Nephron progenitor cell (in vitro differentiated cells): Measurements from ENCODE around the gene ZNF438.

Experiments
- DNase-seq: peaks from one replicate; pipeline ENCODE4 v3.0.0; 2021
- H3K27ac Mint-ChIP-seq: 2 replicates; pipeline ENCODE4 v1.8.0; 2021; ENCODE audit warnings: mild to moderate bottlenecking, moderate library complexity, mixed read lengths
- H3K27me3 Mint-ChIP-seq: 2 replicates; pipeline ENCODE4 v1.8.0; 2021; ENCODE audit warnings: mild to moderate bottlenecking, low read depth, mixed read lengths; ENCODE audit not compliant: poor library complexity
- H3K36me3 Mint-ChIP-seq: 2 replicates; pipeline ENCODE4 v1.8.0; 2021; ENCODE audit warnings: low read depth, mixed read lengths
- H3K4me1 Mint-ChIP-seq: 2 replicates; pipeline ENCODE4 v1.8.0; 2021; ENCODE audit warnings: mixed read lengths
- H3K4me3 Mint-ChIP-seq: 2 replicates; pipeline ENCODE4 v1.8.0; 2021; ENCODE audit warnings: mild to moderate bottlenecking, moderate library complexity, mixed read lengths
- H3K9me3 Mint-ChIP-seq: 2 replicates; pipeline ENCODE4 v1.8.0; 2021; ENCODE audit warnings: mild to moderate bottlenecking, moderate library complexity, mixed read lengths
- TF ChIP-seq, protein P1 (sequence below): fragments of 200-600 bp; sonication (generic); IDR thresholded peaks from 2 replicates; pipeline ENCODE4 v1.5.0; 2021; ENCODE audit warnings: antibody characterized with exemption

ZNF438 gene

DNA sequence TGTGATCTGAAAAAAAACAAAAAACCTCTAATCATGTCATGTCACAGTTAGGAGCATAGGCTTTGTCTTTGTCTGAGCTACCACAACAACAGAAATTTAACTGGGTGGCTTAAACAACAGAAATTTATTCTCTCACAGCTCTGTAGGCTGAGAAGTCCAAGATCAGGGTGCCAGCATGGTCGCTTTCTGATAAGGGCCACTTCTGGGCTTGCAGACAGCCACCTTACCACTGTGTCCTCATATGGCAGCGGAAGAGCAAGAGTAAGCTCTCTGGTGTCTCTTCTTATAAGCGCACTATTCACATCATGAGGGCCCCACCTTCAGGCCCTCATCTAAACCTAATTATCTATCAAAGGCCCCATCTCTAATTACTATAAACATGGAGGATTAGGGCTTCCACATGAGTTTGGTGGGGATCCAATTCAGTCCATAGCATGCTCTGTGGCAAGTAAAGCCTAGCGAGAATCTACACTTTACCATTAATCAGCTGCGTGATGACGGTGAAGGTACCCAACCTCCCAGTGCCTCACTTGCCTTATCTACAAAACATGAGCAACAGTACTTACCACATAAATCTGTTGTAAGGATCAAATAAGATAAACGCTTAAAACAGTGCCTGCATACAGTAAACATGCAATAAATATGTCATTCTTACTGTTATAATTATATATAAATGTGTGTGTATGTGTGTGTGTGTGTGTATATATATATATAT is 17.3 kb downstream of the ZNF438 start:
- TF ChIP-seq, protein P1, sequence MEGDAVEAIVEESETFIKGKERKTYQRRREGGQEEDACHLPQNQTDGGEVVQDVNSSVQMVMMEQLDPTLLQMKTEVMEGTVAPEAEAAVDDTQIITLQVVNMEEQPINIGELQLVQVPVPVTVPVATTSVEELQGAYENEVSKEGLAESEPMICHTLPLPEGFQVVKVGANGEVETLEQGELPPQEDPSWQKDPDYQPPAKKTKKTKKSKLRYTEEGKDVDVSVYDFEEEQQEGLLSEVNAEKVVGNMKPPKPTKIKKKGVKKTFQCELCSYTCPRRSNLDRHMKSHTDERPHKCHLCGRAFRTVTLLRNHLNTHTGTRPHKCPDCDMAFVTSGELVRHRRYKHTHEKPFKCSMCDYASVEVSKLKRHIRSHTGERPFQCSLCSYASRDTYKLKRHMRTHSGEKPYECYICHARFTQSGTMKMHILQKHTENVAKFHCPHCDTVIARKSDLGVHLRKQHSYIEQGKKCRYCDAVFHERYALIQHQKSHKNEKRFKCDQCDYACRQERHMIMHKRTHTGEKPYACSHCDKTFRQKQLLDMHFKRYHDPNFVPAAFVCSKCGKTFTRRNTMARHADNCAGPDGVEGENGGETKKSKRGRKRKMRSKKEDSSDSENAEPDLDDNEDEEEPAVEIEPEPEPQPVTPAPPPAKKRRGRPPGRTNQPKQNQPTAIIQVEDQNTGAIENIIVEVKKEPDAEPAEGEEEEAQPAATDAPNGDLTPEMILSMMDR = no peak
- no peak for DNase-seq
- H3K27me3 Mint-ChIP-seq = peaks cover 6% of the 10 kb centered on the region
- peaks cover 14% of the 10 kb centered on the region for H3K36me3 Mint-ChIP-seq
- H3K4me3 Mint-ChIP-seq = no peak overlapping the region
- peak overlapping the region; percentile 1 for H3K27ac Mint-ChIP-seq
- peaks cover 13% of the 10 kb centered on the region for H3K9me3 Mint-ChIP-seq
- H3K4me1 Mint-ChIP-seq = peaks cover 29% of the 10 kb centered on the region

GRCh38 chr10:31013331-31013730 is 18.3 kb downstream of the ZNF438 start:
- TF ChIP-seq, protein P1 = no peak
- DNase-seq = no peak
- H3K4me3 Mint-ChIP-seq = no peak overlapping the region
- H3K27me3 Mint-ChIP-seq = peaks cover 6% of the 10 kb centered on the region
- peaks cover 29% of the 10 kb centered on the region for H3K4me1 Mint-ChIP-seq
- peak overlapping the region; percentile 1 for H3K27ac Mint-ChIP-seq
- peaks cover 13% of the 10 kb centered on the region for H3K9me3 Mint-ChIP-seq
- H3K36me3 Mint-ChIP-seq = peaks cover 14% of the 10 kb centered on the region

DNA sequence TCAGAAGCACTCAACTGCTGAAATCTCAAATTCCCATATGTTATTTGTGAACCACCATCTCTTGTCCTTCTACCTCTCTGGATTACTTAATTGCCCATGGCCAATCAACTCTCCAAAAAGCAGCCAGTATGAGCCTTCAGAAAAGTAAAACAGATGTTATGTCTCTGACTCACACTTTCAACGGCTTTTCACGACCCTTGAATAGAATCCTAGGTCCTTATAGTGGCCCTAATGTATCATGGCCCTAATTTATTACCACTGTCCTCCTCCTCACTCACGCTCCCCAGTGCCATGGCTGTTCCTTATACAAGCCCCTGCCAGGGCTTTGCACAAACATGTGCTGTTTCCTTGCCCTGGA is 20.0 kb downstream of the ZNF438 start:
- DNase-seq = no peak
- peaks cover 14% of the 10 kb centered on the region for H3K36me3 Mint-ChIP-seq
- H3K4me3 Mint-ChIP-seq = no peak overlapping the region
- H3K9me3 Mint-ChIP-seq = peaks cover 13% of the 10 kb centered on the region
- H3K4me1 Mint-ChIP-seq = peaks cover 29% of the 10 kb centered on the region
- H3K27ac Mint-ChIP-seq = peak overlapping the region; percentile 13
- TF ChIP-seq, protein P1 = no peak
- no peaks in the 10 kb centered on the region for H3K27me3 Mint-ChIP-seq

GRCh38 chr10:31011017-31011664 is 20.5 kb downstream of the ZNF438 start:
- DNase-seq = no peak
- peaks cover 29% of the 10 kb centered on the region for H3K4me1 Mint-ChIP-seq
- H3K27ac Mint-ChIP-seq = peak overlapping the region; percentile 31
- H3K36me3 Mint-ChIP-seq = peaks cover 14% of the 10 kb centered on the region
- H3K27me3 Mint-ChIP-seq = no peaks in the 10 kb centered on the region
- no peak overlapping the region for H3K4me3 Mint-ChIP-seq
- H3K9me3 Mint-ChIP-seq = peaks cover 13% of the 10 kb centered on the region
- TF ChIP-seq, protein P1 = no peak

- TF ChIP-seq, protein P1 = no peak
- Mint-ChIP-seq H3K27me3 (no peaks in the 10 kb centered on the region), H3K27ac (no peak overlapping the region), H3K4me3 (no peak overlapping the region), H3K9me3 (peaks cover 13% of the 10 kb centered on the region), H3K36me3 (peaks cover 14% of the 10 kb centered on the region), H3K4me1 (peaks cover 29% of the 10 kb centered on the region)
- DNase-seq = no peak
Measured at GRCh38 chr10:31010062-31010461, 21.6 kb downstream of the ZNF438 start.

DNA sequence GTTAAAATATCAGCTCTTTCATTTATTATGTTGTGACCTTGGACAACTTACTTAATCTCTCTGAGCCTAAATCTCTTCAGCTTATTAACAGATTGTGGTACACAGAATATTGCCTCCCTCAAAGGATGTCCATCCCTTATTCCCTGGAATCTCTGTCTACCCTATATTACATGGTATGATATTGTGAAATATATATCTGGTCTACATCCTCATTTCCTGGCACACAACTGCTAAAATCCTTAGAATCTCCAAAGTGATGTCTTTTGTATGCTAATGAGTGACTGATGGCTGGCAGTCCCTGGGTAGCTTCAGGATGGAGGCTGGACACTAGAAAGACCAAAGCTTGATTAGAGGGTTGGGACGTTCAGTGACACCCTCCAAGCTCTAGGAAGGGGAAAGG is 25.8 kb downstream of the ZNF438 start:
- Mint-ChIP-seq H3K4me3 (no peak overlapping the region), H3K36me3 (no peaks in the 10 kb centered on the region), H3K27me3 (no peaks in the 10 kb centered on the region), H3K27ac (no peak overlapping the region), H3K9me3 (no peaks in the 10 kb centered on the region), H3K4me1 (peaks cover under 1% of the 10 kb centered on the region)
- TF ChIP-seq, protein P1 = no peak
- DNase-seq = no peak
